MCF 10A (cell line): ENCODE measurements around the gene BIRC5. TPM values are rescaled to one million over a fixed set of nuclear protein-coding genes. Genes with fewer than 3 reads are reported as not detected.

Experiments used
- BruUV-seq: library from RNA; stranded (reverse); fragments of 400-500 nt; replicated peaks from 2 replicates; lab custom pipeline; 2021; lab: Mats Ljungman, UMichigan
- CTCF ChIA-PET: fragments of 300-600 bp; sonication (Branson Sonifier 250); formaldehyde crosslinking; extraction: SDS; loops from one replicate; lab custom pipeline; 2021; ENCODE audit warnings: antibody characterized with exemption, inconsistent platforms; lab: Yijun Ruan, JAX
- POLR2A ChIA-PET: fragments of 300-600, 350-650 bp; sonication (Branson Sonifier 250); formaldehyde crosslinking; extraction: SDS; loops from one replicate; lab custom pipeline; 2020; ENCODE audit warnings: antibody characterized with exemption, inconsistent platforms; lab: Yijun Ruan, JAX
- DNase-seq: peaks from one replicate; pipeline ENCODE4 v3.0.0-alpha.2; 2018; ENCODE audit not compliant: unreplicated experiment
- H3K27ac Mint-ChIP-seq: one replicate; pipeline ENCODE4 v1.8.0; 2022; ENCODE audit warnings: mild to moderate bottlenecking, low read depth, mixed read lengths; ENCODE audit not compliant: unreplicated experiment
- H3K27me3 Mint-ChIP-seq: one replicate; pipeline ENCODE4 v1.8.0; 2022; ENCODE audit warnings: mixed read lengths; ENCODE audit not compliant: insufficient read depth, unreplicated experiment
- H3K36me3 Mint-ChIP-seq: one replicate; pipeline ENCODE4 v1.8.0; 2022; ENCODE audit warnings: mild to moderate bottlenecking, moderate library complexity, mixed read lengths; ENCODE audit not compliant: insufficient read depth, unreplicated experiment
- H3K4me1 Mint-ChIP-seq: one replicate; pipeline ENCODE4 v1.8.0; 2022; ENCODE audit warnings: mixed read lengths; ENCODE audit not compliant: insufficient read depth, unreplicated experiment
- H3K4me3 Mint-ChIP-seq: one replicate; pipeline ENCODE4 v1.8.0; 2022; ENCODE audit warnings: mild to moderate bottlenecking, moderate library complexity, mixed read lengths; ENCODE audit not compliant: unreplicated experiment
- H3K9me3 Mint-ChIP-seq: one replicate; pipeline ENCODE4 v1.8.0; 2022; ENCODE audit warnings: mixed read lengths; ENCODE audit not compliant: unreplicated experiment
- intact Hi-C: fragments of 100-400 bp; cut with micrococcal nuclease; formaldehyde crosslinking; loops from 2 replicates; pipeline ENCODE4 v1.14.1; 2022
- total RNA-seq: library from RNA; stranded (reverse); gene quantifications from 2 replicates; pipeline ENCODE4 v1.2.3, GENCODE V29; 2022
- TF ChIP-seq, protein P1 (sequence below): fragments of 200-600 bp; IDR thresholded peaks from one replicate; pipeline ENCODE4 v1.8.0; 2022; ENCODE audit warnings: antibody characterized with exemption, mild to moderate bottlenecking; ENCODE audit not compliant: unreplicated experiment

Gene BIRC5
- total RNA-seq, 1 experiment from 2014 or later = 45.6 TPM

DNA sequence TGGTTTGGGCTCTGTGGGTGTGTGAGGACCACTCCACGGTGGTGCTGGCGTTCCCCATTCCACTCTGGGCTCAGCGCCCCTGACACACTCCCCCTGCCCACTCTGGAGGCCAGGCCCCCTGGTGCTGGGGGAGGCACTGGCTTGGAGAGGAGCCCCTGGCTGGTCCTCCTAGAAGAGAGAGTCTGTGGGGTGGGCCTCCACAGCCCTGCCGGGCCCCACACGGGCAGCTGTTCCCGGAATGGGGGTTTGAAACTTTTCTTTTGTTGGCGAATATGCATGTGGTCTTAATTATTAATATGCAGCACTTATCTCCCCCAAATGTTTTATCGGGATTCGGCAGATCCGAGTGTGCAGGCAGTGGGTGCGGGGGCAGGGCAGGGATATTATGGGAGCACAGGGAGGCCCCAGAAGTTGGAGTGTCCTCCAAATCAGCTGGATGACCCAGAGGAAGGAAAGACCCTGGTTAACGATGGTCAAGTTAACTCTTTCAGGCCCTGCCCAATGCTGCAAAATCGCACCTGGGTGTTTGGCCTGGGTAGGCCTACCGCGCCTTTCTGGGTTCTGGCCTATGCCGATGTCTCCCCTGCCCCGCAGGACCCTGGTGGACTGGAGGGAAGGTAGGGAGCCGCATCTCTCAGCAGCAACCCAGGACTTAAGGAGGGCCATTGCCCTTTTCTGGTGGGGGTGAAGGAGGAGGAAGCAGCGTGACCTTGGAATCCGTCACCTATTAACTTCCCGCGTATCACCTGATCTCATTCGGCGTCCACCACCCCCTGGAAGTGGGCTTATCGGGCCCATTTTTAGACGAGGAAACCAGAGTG lies 53.4 kb downstream of the BIRC5 start:
- no peak for DNase-seq
- ChIA-PET CTCF (interaction anchor here (0.6 kb wide), 1 partner anchor 344 kb away, joined by 3 read pairs; no protein-coding TSS in a partner anchor), POLR2A (no interaction called here)
- peaks cover under 1% of the 10 kb centered on the region for H3K4me1 Mint-ChIP-seq
- no peaks in the 10 kb centered on the region for H3K27me3 Mint-ChIP-seq
- H3K36me3 Mint-ChIP-seq = no peaks in the 10 kb centered on the region
- TF ChIP-seq, protein P1, sequence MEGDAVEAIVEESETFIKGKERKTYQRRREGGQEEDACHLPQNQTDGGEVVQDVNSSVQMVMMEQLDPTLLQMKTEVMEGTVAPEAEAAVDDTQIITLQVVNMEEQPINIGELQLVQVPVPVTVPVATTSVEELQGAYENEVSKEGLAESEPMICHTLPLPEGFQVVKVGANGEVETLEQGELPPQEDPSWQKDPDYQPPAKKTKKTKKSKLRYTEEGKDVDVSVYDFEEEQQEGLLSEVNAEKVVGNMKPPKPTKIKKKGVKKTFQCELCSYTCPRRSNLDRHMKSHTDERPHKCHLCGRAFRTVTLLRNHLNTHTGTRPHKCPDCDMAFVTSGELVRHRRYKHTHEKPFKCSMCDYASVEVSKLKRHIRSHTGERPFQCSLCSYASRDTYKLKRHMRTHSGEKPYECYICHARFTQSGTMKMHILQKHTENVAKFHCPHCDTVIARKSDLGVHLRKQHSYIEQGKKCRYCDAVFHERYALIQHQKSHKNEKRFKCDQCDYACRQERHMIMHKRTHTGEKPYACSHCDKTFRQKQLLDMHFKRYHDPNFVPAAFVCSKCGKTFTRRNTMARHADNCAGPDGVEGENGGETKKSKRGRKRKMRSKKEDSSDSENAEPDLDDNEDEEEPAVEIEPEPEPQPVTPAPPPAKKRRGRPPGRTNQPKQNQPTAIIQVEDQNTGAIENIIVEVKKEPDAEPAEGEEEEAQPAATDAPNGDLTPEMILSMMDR = no peak
- H3K9me3 Mint-ChIP-seq = no peaks in the 10 kb centered on the region
- H3K27ac Mint-ChIP-seq = no peak overlapping the region
- intact Hi-C loops = no loop called here
- no peak overlapping the region for H3K4me3 Mint-ChIP-seq
- no TSS peak for BruUV-seq

DNA sequence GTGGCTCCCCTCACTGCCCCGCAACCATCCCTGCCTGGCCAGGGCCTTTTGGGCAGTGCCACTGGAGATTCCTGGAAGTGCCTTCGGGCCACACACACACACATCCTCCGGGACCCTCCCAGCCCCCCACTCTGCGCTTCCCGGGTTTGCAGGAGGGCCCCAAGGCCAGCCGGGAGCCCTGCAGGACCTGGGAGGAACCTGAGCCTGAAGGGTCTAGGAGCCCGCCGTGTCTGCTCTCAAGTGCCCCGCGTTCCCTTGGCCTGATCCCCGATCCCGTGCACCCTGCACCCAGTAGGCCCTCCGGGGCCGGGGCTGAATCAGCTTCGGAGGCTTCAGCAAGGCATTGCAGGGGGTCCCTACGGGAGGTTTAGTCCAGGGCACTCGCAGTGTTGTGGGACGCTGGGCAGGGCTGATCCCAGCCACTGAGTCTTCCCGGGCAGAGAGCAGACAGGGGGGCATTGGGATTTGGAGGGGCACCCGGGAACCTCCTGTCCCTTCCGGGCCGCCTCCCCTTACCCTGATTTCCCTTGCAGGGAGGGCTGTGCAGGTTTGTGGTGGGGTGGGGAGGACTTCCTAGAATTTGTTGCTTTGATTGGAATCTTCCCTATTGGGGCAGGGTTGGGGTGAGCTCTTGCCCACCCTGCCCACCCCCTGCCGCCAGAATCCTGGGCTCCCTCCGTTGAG lies 54.3 kb downstream of the BIRC5 start:
- Mint-ChIP-seq H3K36me3 (no peaks in the 10 kb centered on the region), H3K27me3 (no peaks in the 10 kb centered on the region), H3K9me3 (no peaks in the 10 kb centered on the region), H3K27ac (no peak overlapping the region), H3K4me1 (peaks cover 6% of the 10 kb centered on the region), H3K4me3 (no peak overlapping the region)
- intact Hi-C loops = no loop called here
- DNase-seq = no peak
- ChIA-PET POLR2A (no interaction called here), CTCF (interaction anchor here (0.6 kb wide), 1 partner anchor 18 kb away, joined by 3 read pairs; no protein-coding TSS in a partner anchor)
- BruUV-seq = no TSS peak
- TF ChIP-seq, protein P1 = no peak

DNA sequence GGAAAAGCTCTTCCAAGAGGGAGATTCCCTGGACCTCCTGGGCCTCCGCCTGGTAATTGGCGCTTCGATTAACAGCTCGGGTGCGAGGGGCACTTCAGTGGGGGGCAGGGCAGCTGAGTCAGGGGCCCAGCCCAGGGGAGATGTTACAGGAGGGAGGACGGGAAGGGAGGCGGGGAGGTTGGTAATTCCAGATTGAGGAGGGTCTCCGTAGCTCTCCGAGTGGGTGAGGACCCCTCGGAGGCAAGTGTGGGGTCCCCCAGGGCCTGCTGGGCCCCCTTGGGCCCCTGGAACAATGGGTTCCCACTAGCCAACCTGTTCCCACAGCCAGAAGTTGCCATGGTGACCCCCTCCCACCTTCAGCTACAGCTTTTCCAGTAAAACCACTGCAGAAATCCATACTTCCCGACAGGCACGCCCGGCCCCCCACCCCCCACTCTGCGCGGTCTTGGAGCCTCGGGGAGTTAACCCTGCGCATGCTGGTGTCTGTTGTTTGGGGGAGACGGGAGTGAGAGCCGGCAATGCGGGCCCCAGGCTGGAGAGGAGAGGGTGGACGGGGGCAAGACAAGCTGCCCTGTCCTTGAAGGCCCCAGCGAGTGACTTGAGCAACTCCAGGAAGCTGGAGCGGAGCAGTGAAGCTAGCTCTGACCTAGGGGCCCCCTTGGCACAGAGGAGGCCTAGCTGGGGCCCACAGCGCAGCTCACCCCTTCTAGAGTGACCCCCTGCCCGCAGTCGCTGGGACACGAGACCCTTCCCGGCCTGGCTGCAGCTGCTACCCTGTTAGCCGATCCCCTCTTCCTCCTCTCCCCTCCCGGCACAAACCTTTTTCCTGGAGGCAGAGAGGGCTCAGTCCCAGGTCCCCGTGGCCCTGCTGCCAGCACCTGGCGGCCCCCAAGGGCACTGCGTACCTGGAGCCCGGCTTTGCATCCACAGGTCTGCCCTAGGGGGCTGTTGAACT lies 55.2 kb downstream of the BIRC5 start:
- CTCF ChIA-PET = interaction anchor here (0.6 to 1.5 kb wide), 4 partner anchors 17 to 153 kb away, joined by 3 to 5 read pairs (median 3); no protein-coding TSS in a partner anchor
- POLR2A ChIA-PET = interaction anchor here (0.9 kb wide), 1 partner anchor 14 kb away, joined by 3 read pairs; no protein-coding TSS in a partner anchor
- Mint-ChIP-seq H3K27me3 (no peaks in the 10 kb centered on the region), H3K36me3 (no peaks in the 10 kb centered on the region), H3K27ac (no peak overlapping the region), H3K4me3 (no peak overlapping the region), H3K4me1 (peaks cover 6% of the 10 kb centered on the region), H3K9me3 (no peaks in the 10 kb centered on the region)
- TF ChIP-seq, protein P1 = no peak
- no peak for DNase-seq
- intact Hi-C loops = no loop called here
- no TSS peak for BruUV-seq
